Tibial nerve (tissue), 4 donors: Measurements from ENCODE around the gene BTBD9. TPM values are rescaled to one million over a fixed set of nuclear protein-coding genes. Genes with fewer than 3 reads are reported as not detected.

Source experiments
- DNase-seq, 2 donors: peaks; one replicate each; pipeline ENCODE4 v3.0.0-alpha.2; 2019; ENCODE audit warnings: low spot score in 2 of 2
- H3K27ac ChIP-seq, 4 donors: fragments of 200-600 bp; sonication (generic) in 3 of 4; one replicate each; pipeline ENCODE4 v1.5.1; 2017 to 2019; ENCODE audit warnings: mild to moderate bottlenecking in 1 of 4
- H3K27me3 ChIP-seq, 2 donors: fragments of 200-600 bp; sonication (generic) in 1 of 2; one replicate each; pipeline versions ENCODE4 v1.5.1 to v1.6.0; 2017 to 2019
- H3K36me3 ChIP-seq, 3 donors: fragments of 200-600 bp; sonication (generic); one replicate each; pipeline ENCODE4 v1.5.1; 2018 to 2019
- H3K4me1 ChIP-seq, 4 donors: fragments of 200-600 bp; sonication (generic) in 3 of 4; one replicate each; pipeline ENCODE4 v1.5.1; 2017 to 2019
- H3K4me3 ChIP-seq, 4 donors: fragments of 200-600 bp; sonication (generic) in 3 of 4; one replicate each; pipeline ENCODE4 v1.5.1; 2017 to 2019; ENCODE audit warnings: mild to moderate bottlenecking in 1 of 4, moderate library complexity in 1 of 4
- H3K9me3 ChIP-seq, 4 donors: fragments of 200-600 bp; sonication (generic) in 3 of 4; one replicate each; pipeline ENCODE4 v1.5.1; 2017 to 2019
- CTCF ChIP-seq, 5 experiments: fragments of 200-600 bp in 3 of 5; fragments of 450-650 bp in 2 of 5; sonication (generic) in 3 of 5; IDR thresholded peaks; one replicate each; pipeline ENCODE4 v1.5.1; 2016 to 2019; ENCODE audit warnings: antibody characterized with exemption in 5 of 5, mild to moderate bottlenecking in 3 of 5, moderate library complexity in 2 of 5
- EP300 ChIP-seq, 2 donors: sonication (generic); formaldehyde crosslinking; IDR thresholded peaks; one replicate each; pipeline ENCODE4 v1.6.1; 2017; ENCODE audit warnings: antibody characterized with exemption in 2 of 2, mild to moderate bottlenecking in 1 of 2
- POLR2A ChIP-seq, 2 donors: fragments of 450-650 bp; IDR thresholded peaks; one replicate each; pipeline ENCODE4 v1.6.1; 2017; ENCODE audit warnings: antibody characterized with exemption in 2 of 2, mild to moderate bottlenecking in 2 of 2, moderate library complexity in 2 of 2
- WGBS, 2 donors: methylation state at CpG; one replicate each; pipeline ENCODE4 v1.1.5; 2018; 5-methylcytosine and 5-hydroxymethylcytosine counted together
- total RNA-seq, 4 donors: library from RNA; depleted of rRNA; stranded (reverse); fragments of >200 nt; gene quantifications; one replicate each; pipeline ENCODE4 v1.1.0, GENCODE V29; 2016

The BTBD9 gene
- total RNA-seq, 4 donors from 2014 or later, result 7.5 to 23.9 (median 10.7) TPM

- H3K4me3 ChIP-seq, result no peak overlapping the region
- no peak overlapping the region for H3K27ac ChIP-seq
- no peaks in the 10 kb centered on the region for H3K36me3 ChIP-seq
- no peaks in the 10 kb centered on the region for H3K27me3 ChIP-seq
- 81 to 92% methylated on average over 1 of the region's 1 CpG for WGBS, 2 donors
- no peaks in the 10 kb centered on the region for H3K9me3 ChIP-seq
- DNase-seq, result no peak
- no peak for TF ChIP-seq POLR2A (IDR thresholded peaks at IDR 0.05)
- no peak for TF ChIP-seq CTCF (IDR thresholded peaks at IDR 0.05)
- no peak for TF ChIP-seq EP300 (IDR thresholded peaks at IDR 0.05)
- peaks cover 0 to 54% (median 15%) of the 10 kb centered on the region in 4 donors for H3K4me1 ChIP-seq
These were observed 369.4 kb downstream of the BTBD9 start for GRCh38 chr6:38270367-38270766.

GRCh38 chr6:38269461-38270172 lies 370.1 kb downstream of the BTBD9 start:
- H3K4me3 ChIP-seq, result no peak overlapping the region
- H3K4me1 ChIP-seq, result peaks cover 0 to 54% (median 16%) of the 10 kb centered on the region in 4 donors
- TF ChIP-seq POLR2A (IDR thresholded peaks at IDR 0.05) (no peak), CTCF (IDR thresholded peaks at IDR 0.05) (no peak), EP300 (IDR thresholded peaks at IDR 0.05) (no peak)
- no peaks in the 10 kb centered on the region for H3K27me3 ChIP-seq
- H3K9me3 ChIP-seq, result no peaks in the 10 kb centered on the region
- DNase-seq, result no peak
- H3K36me3 ChIP-seq, result no peaks in the 10 kb centered on the region
- 69 to 78% methylated on average over 9 of the region's 9 CpGs for WGBS, 2 donors
- H3K27ac ChIP-seq, result no peak overlapping the region

GRCh38 chr6:38268342-38268741 lies 371.4 kb downstream of the BTBD9 start:
- peak overlapping the region in 1 of 4 donors; percentile 34 for H3K27ac ChIP-seq
- WGBS, 2 donors, result 70 to 71% methylated on average over 4 of the region's 4 CpGs
- no peak for DNase-seq
- no peak overlapping the region for H3K4me3 ChIP-seq
- no peaks in the 10 kb centered on the region for H3K27me3 ChIP-seq
- no peaks in the 10 kb centered on the region for H3K36me3 ChIP-seq
- H3K4me1 ChIP-seq, result peaks cover 0 to 52% (median 19%) of the 10 kb centered on the region in 4 donors
- TF ChIP-seq EP300 (IDR thresholded peaks at IDR 0.05) (no peak), CTCF (IDR thresholded peaks at IDR 0.05) (no peak), POLR2A (IDR thresholded peaks at IDR 0.05) (no peak)
- no peaks in the 10 kb centered on the region for H3K9me3 ChIP-seq

GRCh38 chr6:38266921-38267354 lies 372.8 kb downstream of the BTBD9 start:
- Histone ChIP-seq H3K27ac (no peak overlapping the region), H3K4me3 (no peak overlapping the region), H3K9me3 (no peaks in the 10 kb centered on the region), H3K4me1 (peaks cover 0 to 52% (median 25%) of the 10 kb centered on the region in 4 donors), H3K27me3 (no peaks in the 10 kb centered on the region), H3K36me3 (no peaks in the 10 kb centered on the region)
- no peak for TF ChIP-seq EP300 (IDR thresholded peaks at IDR 0.05)
- no peak for TF ChIP-seq CTCF (IDR thresholded peaks at IDR 0.05)
- TF ChIP-seq POLR2A (IDR thresholded peaks at IDR 0.05), result no peak
- WGBS, 2 donors, result 81 to 84% methylated on average over 7 of the region's 7 CpGs
- no peak for DNase-seq

- 80% methylated on average over 8 of the region's 8 CpGs for WGBS, 2 donors
- Histone ChIP-seq H3K4me3 (no peak overlapping the region), H3K27me3 (no peaks in the 10 kb centered on the region), H3K27ac (no peak overlapping the region), H3K9me3 (no peaks in the 10 kb centered on the region), H3K4me1 (peaks cover 0 to 45% (median 19%) of the 10 kb centered on the region in 4 donors), H3K36me3 (no peaks in the 10 kb centered on the region)
- no peak for DNase-seq
- TF ChIP-seq POLR2A (IDR thresholded peaks at IDR 0.05), result no peak
- no peak for TF ChIP-seq CTCF (IDR thresholded peaks at IDR 0.05)
- no peak for TF ChIP-seq EP300 (IDR thresholded peaks at IDR 0.05)
These were observed 375.1 kb downstream of the BTBD9 start for GRCh38 chr6:38264605-38265004.
